ENCODE measurements around the gene DCLRE1A.
A peak's percentile ranks its signal among the peaks of the same experiment; 100 is the strongest.

Gene DCLRE1A

DNA sequence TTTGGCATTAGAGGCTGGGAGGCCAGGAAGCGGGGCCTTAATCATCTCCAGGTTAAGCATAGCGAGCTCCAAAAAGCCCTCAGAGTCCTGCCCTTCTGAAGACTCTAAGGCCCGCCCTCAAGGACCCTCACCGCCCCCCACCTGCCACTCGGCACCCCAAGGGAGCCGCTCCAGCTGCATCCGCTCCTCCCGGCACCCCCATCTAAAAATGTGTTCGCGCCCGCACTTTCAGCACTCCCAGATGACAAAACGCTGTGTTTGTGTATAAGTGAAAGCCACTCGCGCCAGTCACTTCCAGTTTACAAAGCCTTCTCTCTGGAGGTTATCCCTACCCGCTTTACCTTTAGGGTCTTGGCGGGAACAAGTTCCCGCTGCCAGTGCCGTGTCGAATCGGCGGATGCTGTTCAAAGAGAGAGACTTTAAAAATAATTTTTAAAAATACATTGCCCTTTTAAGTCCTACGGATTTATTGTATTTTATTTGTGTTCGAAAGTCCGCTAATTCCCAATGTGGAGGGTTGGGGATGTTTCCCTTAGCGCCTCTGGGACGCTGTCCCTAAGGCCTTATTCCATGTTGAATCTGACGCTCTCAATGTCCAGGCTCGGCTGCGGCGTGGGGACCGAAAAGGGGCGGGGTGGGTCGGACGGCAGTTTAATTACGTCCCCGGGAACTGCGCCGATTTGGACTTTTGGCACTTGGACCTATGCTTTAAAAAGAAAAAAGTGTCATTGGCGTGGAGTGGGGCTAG is at the start of gene DCLRE1A, which contains the start of gene NHLRC2:
DCLRE1A (minus strand) TSS at position 70 of the 748 bp plus-strand sequence. CDS start 900 bp downstream, outside the sequence.
NHLRC2 (plus strand) TSS at position 649 of the 748 bp plus-strand sequence. CDS start 212 bp downstream, outside the sequence.
- DNase-seq: peak; percentile 69

DNA sequence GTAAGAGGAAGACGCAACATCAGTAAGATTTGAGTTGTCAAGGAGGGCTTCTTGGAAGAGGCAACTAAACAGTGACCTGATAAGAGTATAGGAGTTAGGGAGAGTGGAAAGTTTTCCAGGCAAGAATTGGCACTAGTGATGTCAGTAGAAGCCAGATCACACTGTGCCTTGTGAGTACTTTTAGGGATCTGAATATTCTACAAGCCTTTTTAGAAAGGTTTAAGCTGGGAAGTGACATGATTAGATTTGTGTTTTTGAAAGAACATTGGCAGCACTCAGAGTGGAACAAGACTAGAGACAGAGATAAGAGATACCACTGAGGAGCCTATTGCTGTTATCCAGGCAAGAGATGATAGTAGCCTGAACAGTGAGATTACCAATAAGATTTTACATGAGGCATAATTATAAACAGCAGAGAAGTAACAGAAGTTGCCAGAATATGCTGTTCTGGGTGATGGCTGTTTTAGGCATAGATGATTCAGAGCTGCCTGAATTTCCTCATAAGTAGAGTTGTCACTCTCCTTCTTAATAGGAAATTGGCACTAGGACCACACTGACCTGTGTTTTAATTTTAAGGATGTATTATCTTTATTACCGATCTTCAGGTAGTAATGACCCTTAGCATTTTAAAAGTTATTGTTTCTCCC is 46.2 kb upstream of the DCLRE1A start:
- DNase-seq: no peak

DNA sequence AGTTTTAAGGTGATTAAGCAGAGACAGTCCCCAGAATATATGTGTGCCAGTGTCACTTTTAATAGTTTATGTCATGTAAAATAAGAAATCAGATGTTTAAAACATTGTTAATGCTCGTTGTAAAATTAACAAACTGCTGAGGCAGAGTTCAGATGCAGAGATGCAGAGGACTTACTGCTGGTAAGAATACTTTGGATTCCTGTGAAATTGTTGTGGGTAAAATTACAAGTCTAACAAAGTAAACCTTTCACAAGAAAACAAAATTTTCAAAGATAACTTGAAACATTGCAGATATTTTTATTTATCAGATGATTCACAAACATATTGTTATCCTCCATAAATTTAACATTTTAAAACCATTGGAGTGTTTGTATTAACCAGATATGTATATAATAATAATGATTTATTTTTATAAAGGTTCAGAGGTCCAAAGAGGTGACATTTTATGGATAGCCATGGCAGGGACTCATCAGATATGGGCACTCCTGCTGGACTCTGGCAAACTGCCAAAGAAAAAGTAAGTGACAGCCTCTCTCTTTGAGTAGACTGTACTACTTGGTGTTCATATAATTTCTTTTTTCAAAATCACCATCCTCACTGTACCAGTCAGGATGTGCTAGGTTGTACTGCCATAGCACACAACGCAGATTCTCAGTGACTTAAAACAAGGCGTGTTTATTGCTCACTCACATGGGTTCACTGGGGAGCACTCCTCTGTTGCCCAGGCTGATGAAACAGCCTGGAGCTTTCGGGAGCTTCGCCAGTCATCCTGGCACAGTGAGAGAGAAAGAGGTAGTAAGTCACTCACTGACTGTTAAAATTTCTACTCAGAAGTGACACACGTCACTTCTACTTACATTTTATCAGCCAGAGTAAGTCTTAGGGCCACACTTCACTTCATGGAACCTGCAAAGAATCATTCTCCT is 44.1 kb upstream of the DCLRE1A start:
- DNase-seq: no peak

DNA sequence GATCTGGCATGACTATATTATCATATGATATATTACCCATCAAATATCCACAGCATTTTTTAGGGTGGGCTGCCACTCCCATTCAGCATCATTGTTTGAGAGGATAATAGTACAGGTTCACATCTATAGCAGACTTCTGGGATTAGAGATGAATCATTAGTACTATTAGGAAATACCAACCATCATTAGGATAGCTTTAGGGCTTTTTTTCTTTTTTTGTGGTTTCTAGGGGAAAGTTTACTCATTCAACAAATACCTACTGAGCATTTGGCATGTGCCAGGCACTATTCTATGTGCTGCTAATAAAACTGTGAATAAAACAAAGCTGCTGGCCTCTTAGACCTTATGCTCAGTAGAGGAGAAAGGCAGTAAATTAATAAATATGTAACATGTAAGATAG is 41.1 kb upstream of the DCLRE1A start:
- no peak for DNase-seq

DNA sequence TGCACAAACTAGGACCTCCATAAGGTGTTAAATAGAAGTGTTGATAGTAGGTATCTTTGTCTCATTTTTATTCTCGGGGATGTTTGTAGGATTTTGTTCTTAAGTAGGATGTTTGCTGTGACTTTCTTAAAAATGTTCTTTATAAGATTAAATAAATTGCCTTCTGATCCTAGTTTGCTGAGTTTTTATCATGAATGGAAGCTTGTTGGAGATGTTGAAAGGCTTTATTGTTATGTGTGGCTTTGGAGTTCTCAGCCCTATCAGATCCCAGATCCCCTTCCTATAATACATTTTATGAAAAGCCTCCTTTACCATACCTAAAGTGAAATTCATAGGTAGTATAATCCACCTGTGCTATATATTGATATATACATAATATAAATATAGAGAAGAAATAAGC is 40.7 kb upstream of the DCLRE1A start:
- no peak for DNase-seq

DNA sequence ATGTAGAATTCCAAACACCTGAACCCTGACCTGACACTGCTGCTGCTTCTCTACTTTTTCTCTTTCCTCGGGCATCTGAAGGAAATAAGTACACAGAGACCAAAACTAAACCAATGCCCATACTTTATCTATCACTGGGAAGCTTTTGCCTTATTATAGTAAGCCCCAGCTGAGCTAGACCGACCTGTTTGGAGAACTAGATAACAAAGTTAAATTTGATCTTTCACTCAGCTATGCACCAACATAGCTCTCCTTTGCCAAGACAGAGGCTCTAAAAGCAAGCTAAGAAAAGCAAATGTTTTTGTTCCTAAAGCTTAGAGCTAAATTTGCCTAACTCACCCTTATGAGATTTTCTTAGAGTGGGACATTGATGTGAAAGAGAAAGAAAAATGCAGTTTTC is 39.7 kb upstream of the DCLRE1A start:
- no peak for DNase-seq

DNA sequence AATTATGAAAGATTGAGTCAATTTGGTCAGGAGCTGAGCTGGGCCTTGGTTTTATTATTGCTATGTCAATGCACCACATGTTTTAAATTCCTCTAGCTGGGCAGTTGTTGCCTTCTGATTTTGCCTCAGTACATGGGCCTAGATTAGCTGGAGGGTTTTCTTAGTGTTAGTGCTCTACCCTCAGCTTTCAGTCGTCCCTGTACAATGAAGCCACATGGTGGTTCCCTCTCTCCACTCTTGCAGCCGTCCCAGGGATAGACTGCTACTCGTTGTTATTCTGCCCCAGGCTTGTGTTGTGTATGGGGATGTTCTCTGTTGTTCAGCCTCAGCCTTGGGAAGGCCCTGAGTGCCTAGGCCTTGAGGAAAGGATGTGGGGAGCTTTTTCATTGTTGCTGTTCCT is 37.6 kb upstream of the DCLRE1A start:
- DNase-seq: no peak

DNA sequence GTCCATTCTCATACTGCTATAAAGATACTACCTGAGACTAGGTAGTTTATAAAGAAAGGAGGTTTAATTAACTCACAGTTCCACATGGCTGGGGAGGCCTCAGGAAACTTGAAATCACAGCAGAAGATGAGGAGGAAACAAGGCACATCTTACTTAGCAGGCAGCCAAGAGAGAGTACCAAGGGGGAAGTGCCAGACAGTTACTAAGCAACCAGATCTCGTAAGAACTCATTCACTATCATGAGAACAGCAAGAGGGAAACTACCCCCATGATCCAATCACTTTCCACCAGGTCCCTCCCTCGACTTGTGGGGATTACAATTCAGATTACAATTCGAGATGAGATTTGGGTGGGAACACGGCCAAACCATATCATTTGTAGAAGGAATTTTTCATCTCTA is 36.9 kb upstream of the DCLRE1A start:
- no peak for DNase-seq

DNA sequence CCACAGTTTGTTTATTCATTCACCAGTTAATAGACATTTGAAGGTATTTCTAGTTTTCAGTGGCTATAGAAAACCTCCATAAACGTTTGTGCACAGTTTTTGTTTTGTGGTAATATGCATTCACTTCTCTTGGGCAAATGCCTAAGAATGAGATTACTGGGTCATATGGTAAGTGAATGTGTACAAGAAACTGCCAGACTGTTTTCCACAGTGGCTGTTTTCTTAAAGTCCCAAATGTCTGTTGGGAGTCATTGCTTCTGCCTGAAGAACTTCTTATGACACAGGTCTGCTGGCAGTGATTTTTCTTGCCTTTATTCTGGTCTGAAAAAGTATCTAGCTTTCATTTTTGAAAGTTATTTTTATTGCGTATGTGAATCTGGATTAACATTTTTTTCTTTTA is 36.0 kb upstream of the DCLRE1A start:
- no peak for DNase-seq

DNA sequence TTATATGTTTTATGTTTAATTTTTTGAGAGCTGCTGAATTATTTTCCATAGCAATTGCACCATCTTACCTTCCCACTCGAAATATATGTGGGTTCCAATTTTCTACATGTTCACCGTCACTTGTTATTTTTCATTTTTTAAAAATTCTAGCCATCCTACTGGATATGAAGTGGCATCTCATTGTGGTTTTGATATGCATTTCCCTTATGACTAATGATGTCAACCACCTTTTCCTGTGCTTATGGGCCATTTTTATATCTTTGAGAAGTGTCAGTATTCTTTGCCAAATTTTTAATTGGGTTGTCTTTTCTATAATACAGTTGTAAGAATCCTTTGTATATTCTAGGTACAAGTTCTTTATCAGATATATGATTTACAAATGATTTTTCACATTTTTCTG is 28.4 kb upstream of the DCLRE1A start:
- no peak for DNase-seq

DNA sequence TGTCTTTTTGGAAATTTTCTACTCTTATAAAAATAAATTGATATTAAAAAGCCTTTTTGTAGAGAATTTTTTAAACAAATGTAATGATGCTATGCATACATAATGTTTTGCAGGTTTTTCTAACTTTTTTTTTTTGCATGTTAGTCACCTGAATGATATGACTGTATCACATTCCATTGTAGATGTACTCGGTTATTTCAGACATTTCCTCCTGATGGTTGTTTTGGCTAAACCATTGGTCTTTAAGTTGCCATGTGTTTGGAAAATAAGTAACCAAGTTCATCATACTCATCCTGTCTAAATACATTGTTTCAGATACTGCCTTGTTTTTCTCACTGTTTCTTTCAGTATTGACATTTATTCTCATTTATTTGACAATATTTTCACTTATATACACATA is 26.4 kb upstream of the DCLRE1A start:
- DNase-seq: no peak

DNA sequence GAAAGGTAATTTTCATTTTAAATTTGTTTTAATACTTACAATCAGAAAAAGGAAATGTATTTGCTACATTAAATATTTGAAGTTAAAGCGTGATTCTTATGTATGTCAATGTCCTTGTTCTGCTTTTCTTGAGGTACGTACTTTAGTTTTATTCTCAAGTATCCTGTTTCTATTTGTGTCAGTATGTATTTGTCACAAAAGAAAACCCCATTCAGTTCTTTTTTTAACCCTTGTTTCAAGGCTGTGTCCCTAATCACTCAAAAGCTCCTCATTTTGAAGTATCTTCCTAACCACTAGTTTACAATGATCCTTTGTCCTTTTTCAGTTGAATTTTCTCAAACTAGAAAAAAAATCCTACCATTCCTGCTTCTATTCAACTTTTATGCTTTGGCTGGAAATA is 25.8 kb upstream of the DCLRE1A start:
- DNase-seq: no peak

DNA sequence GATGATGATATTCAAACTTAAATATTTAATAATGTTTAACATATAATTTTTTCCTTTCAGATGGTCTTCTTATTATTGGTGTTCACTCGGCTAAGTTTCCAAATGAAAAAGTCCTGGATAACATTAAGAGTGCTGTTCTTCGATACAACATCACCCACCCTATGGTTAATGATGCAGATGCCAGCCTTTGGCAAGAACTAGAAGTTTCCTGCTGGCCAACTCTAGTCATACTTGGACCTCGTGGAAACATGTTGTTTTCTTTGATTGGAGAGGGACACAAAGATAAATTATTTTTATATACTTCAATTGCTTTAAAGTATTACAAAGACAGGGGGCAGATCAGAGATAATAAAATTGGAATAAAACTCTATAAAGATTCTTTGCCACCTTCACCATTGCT is 22.6 kb upstream of the DCLRE1A start:
- no peak for DNase-seq

DNA sequence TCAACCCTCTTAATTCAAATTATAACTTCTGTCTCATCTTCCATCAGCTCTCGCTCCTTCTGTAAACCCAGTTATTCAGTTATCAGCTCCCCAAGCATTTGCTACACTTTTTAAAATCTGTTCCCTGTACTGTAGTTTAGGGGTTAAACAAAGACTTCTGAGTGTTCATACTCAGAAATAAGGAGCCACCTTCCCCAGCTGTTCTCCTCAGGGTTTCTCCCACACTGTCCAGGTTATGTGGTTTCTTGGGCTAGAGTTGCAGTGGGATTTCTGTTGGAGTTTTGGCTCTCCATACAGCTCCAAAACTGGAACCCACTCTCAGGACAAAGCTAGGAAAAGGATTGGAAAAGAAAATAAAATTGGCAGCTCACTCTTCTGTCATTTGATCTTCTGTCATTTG is 21.3 kb upstream of the DCLRE1A start:
- no peak for DNase-seq

DNA sequence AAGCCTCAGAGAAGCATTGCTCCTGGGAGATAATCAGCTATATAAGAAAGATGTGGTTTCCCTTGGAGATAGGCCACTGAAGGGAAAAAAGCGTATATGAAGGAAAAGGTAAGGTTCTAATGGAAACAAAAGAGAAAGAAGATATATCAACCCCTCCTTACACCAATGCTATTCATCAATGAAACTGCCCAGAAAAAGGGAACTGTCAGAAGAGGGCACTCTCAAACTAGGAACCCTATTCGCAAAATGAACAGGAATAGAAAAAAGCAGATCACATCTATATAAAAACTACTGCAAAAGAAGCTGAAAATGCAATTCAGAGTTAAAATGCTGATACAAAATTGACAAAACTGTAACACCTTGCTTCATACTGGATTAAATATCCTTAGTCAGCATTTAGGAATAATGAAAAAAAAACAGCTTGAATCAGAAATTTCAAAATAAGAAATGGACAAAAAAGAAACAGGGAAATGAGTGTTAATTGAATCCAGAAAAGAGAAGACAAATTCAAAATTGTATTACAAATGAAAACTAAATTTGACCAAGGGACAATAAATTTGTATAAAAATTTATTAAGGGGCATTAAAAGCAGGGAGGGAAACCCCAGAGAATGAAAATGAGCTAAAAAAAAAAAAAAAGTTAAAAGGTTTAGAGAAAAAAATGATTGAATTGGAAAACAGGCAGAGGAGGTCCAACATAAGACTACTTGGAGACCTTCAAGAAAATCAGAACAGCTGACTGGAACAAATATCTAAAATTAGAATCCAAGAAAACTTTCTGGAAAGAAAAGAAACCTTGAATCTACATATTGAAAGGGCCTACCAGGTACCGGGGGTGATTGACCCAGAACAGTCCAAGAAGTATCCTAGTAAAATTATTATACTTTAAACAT is 18.5 kb upstream of the DCLRE1A start:
- DNase-seq: no peak

DNA sequence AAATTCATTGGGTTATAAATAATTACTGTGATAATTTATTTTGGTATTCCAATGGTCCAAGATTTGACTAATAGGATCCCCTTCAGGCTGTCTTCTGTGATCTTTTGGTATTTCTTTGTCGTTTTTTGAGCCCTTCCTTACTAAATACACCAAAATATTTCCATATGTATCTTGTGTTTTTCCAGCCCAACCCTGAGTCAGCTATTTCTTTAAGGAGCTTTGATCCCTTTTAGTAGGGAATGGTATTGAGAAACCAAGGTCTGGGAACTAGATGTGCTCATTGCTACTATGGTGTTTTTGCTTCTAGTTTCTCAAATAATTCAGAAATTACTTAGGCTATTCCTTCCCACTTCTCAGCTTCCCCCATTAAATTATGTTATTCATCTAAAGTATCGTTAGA is 15.9 kb upstream of the DCLRE1A start:
- DNase-seq: no peak

DNA sequence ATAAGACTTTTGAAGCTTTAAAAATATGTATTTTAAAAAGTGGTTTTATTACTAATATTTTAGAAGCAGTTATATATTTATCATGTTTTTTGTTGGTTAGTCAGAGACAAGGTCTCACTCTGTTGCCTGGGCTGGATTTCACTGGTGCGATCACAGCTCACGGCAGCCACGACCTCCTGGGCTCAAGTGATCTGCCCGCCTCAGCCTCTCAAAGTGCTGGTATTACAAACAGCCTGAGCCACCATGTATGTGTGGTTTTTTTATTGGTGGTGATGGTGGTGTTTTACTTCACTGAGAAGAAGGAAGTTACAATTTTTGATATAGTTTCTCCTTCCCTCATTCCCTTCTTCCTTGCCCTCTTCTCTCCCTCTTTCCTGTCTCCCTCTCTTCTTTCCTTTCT is 14.0 kb upstream of the DCLRE1A start:
- DNase-seq: no peak

DNA sequence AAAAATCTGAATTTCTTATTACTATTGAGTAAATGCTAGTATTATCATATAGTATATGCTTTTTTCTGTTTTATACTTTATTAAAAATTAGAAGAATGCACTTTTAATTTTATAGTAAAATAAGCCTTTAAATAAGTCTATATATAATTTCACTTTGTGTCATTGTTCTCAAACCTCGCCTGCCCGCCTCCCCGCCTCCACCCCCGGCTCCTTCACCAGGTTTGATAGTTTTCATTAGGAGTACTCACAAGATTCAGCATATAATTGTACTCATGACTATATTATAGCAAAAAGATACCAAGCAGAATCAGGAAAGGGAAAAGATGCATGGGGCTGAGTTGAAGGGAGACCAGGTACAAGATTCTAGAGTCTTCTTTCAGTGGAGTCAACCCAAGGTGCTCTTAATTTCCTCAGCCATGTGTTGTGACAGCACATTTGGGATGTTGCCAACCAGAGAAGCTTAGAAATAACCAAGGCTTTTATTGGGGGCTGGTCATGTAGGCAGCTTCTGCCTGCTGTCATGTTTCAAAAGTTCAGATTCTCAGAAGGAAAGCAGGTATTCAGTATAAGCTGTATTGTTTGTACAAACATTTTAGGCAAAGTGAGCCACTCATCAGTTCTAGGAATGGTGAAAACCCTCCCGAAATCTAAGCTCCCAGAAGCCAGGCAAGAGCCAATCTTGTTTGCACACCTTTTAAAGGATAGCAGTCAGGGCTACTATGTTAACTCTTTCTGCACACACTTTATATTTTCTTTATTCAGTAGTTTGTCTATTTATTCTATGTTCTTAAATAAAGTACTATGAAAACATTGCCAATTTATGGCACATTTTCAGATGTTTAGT is 12.9 kb upstream of the DCLRE1A start:
- no peak for DNase-seq

DNA sequence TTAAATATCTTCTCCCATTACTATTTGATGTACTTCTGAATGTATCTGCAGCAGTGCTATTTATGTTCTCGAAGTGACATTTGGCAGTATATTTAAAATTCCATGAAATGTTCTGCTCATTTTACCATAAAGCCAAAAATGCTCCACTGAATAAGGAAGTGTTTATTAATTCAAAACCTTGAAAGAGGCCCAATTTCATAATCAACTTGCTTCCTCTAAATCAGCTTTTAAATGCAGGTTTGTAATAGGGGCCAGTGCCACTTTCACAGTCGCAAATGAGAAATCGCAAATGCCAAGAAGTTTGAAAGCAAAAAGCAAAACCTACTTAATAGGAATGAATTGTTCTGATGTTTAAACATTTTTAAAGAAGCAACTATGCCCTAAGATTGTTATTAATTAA is 12.0 kb upstream of the DCLRE1A start:
- no peak for DNase-seq

DNA sequence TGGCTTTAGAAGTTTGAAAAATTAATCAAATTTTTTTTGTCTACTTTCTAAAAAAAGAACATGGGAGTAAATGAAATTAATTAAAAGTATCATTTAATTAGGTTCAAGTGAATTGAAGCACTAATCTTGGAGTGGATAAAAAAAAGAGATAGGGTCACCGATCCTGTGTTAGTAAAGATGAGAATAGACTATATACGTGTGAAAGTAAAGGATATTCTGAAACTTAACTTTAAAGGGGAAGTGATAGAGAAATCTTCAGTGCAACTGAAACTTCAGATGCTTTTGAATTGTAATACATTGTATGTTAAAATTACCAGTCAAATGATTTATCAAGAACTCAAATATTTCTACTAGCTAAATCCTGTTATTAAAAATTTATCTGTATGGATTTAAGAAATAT is 5.4 kb upstream of the DCLRE1A start:
- DNase-seq: no peak

DNA sequence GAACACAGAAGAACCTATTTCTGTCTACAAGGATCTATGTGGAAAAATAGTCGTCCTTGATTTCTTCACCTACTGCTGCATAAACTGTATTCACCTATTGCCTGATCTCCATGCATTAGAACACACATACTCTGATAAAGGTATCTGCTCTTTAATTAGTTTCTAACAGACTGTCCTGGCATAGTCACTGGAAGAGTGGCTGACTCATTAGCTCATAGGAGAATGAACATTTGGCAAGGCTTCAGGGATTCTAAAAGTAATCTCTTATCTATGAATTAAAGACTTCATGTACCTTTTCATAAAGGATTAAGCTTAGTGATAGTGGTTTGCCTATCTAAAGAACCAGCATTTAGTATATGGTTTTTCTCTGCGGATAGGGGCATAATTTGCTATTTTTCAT is 4.7 kb upstream of the DCLRE1A start:
- no peak for DNase-seq

DNA sequence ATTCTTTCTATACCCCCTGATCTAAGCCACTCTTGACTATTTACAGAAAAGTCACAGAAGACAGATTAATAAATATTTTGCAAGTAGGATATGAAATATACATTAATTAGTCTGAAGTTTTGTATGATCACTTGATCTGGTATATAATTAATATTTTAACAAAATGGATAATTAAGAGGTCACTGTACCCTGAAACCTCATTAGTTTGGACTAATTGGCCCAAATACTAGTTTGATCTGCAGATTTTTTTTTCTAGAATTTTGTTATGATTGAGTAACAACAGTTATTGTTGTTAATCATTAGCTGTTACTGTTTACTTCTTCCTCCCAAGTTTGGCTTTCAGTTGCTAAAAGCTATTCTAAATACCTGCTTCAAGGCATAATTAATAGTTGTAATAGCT is 3.3 kb upstream of the DCLRE1A start:
- DNase-seq: no peak

Measured in CD4-positive, alpha-beta T cell treated with Interferon gamma for 1 hour (primary cell).